Prostate gland (tissue), 2 donors: ENCODE data around the gene CGREF1.

Experiments
- POLR2A ChIP-seq: fragments of 450-650 bp; IDR thresholded peaks from one replicate; pipeline ENCODE4 v1.6.1; 2016; ENCODE audit warnings: antibody characterized with exemption, mild to moderate bottlenecking
- POLR2AphosphoS5 ChIP-seq: sonication (generic); formaldehyde crosslinking; IDR thresholded peaks from one replicate; pipeline ENCODE4 v1.6.1; 2017; ENCODE audit warnings: antibody characterized with exemption
- TF ChIP-seq, protein P1 (sequence below), 4 experiments: fragments of 200-600 bp in 2 of 4; fragments of 450-650 bp in 2 of 4; sonication (generic) in 2 of 4; IDR thresholded peaks; 1 replicate in 3 of 4; 2 replicates in 1 of 4; pipeline ENCODE4 v1.5.1; 2016 to 2019; ENCODE audit warnings: antibody characterized with exemption in 4 of 4, mild to moderate bottlenecking in 2 of 4, moderate library complexity in 2 of 4

DNA sequence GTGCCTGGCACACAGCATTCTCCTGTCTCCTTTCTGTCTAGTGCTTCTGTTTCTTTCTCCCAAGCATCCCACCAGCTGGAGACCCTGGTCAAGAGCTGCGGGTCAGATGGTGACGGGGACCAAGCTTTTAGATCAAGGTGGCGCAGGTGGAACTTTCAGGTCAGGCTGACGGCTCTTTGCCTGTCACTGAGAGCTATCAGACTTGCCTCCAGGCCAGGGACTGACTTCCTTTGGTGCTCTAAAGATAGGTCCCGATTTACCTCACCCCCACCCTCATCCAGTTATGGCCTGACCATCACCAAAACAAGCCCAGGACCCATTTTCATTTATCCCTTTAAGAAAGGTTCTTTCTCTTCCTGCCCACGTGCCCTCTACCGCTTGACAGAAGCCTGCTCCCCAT lies 41.7 kb downstream of the CGREF1 start:
- TF ChIP-seq POLR2A (no peak), POLR2AphosphoS5 (no peak)
- TF ChIP-seq, protein P1, sequence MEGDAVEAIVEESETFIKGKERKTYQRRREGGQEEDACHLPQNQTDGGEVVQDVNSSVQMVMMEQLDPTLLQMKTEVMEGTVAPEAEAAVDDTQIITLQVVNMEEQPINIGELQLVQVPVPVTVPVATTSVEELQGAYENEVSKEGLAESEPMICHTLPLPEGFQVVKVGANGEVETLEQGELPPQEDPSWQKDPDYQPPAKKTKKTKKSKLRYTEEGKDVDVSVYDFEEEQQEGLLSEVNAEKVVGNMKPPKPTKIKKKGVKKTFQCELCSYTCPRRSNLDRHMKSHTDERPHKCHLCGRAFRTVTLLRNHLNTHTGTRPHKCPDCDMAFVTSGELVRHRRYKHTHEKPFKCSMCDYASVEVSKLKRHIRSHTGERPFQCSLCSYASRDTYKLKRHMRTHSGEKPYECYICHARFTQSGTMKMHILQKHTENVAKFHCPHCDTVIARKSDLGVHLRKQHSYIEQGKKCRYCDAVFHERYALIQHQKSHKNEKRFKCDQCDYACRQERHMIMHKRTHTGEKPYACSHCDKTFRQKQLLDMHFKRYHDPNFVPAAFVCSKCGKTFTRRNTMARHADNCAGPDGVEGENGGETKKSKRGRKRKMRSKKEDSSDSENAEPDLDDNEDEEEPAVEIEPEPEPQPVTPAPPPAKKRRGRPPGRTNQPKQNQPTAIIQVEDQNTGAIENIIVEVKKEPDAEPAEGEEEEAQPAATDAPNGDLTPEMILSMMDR (IDR thresholded peaks at IDR 0.05): no peak
